PC-9 (cell line): ENCODE data around the gene DEPP1. TPM values are rescaled to one million over a fixed set of nuclear protein-coding genes. Genes with fewer than 3 reads are reported as not detected.

Source experiments
- BruUV-seq: library from RNA; stranded (reverse); fragments of 400-500 nt; replicated peaks from 2 replicates; lab custom pipeline; 2021; lab: Mats Ljungman, UMichigan
- CTCF ChIA-PET: fragments of 300-600 bp; sonication (Branson Sonifier 250); formaldehyde crosslinking; loops from one replicate; lab custom pipeline; 2022; ENCODE audit warnings: antibody characterized with exemption; lab: Charles Lee
- POLR2A ChIA-PET: fragments of 300-600 bp; sonication (Branson Sonifier 250); formaldehyde crosslinking; loops from one replicate; lab custom pipeline; 2022; ENCODE audit warnings: antibody characterized with exemption; ENCODE audit not compliant: unreplicated experiment; lab: Charles Lee
- DNase-seq, 2 experiments: peaks; one replicate each; pipeline versions ENCODE4 v3.0.0 to v3.0.0-alpha.2; 2015 to 2022; ENCODE audit warnings: mixed read lengths in 1 of 2
- H2AFZ ChIP-seq: fragments of 200-600 bp; sonication (generic); 2 replicates; pipeline ENCODE4 v1.8.1; 2017; ENCODE audit warnings: antibody characterized with exemption
- H3F3A ChIP-seq: fragments of 200-600 bp; sonication (generic); 2 replicates; pipeline ENCODE4 v1.8.1; 2017; ENCODE audit warnings: antibody characterized with exemption, mild to moderate bottlenecking, low read depth; ENCODE audit not compliant: insufficient read depth
- H3K27ac ChIP-seq: fragments of 200-600 bp; sonication (generic); 2 replicates; pipeline ENCODE4 v1.6.1; 2016; ENCODE audit warnings: mixed run types
- H3K27me3 ChIP-seq: fragments of 200-600 bp; sonication (generic); 2 replicates; pipeline ENCODE4 v1.6.1; 2016; ENCODE audit warnings: low read depth, mixed run types; ENCODE audit not compliant: insufficient read depth
- H3K36me3 ChIP-seq: fragments of 200-600 bp; sonication (generic); 2 replicates; pipeline ENCODE4 v1.6.1; 2016; ENCODE audit warnings: low read depth, mixed run types
- H3K4me1 ChIP-seq: fragments of 200-600 bp; sonication (generic); replicated peaks from 2 replicates; pipeline ENCODE4 v1.6.1; 2016; ENCODE audit warnings: mixed run types; ENCODE audit not compliant: insufficient read depth
- H3K4me2 ChIP-seq: fragments of 200-600 bp; sonication (generic); 2 replicates; pipeline ENCODE4 v1.6.1; 2017; ENCODE audit warnings: mixed run types
- H3K4me3 ChIP-seq: fragments of 200-600 bp; sonication (generic); 2 replicates; pipeline ENCODE4 v1.6.1; 2016; ENCODE audit warnings: mixed run types
- H3K79me2 ChIP-seq: fragments of 200-600 bp; sonication (generic); 2 replicates; pipeline ENCODE4 v1.6.1; 2017; ENCODE audit warnings: low read depth, mixed run types
- H3K9me2 ChIP-seq: fragments of 200-600 bp; sonication (generic); 2 replicates; pipeline ENCODE4 v1.8.1; 2017; ENCODE audit warnings: mild to moderate bottlenecking; ENCODE audit not compliant: insufficient read depth
- H3K9me3 ChIP-seq: fragments of 200-600 bp; sonication (generic); 2 replicates; pipeline ENCODE4 v1.8.1; 2016; ENCODE audit warnings: low read depth; ENCODE audit not compliant: insufficient read depth
- H4K20me1 ChIP-seq: fragments of 200-600 bp; sonication (generic); 2 replicates; pipeline ENCODE4 v1.8.1; 2017; ENCODE audit not compliant: insufficient read depth
- CTCF ChIP-seq: fragments of 200-600 bp; sonication (generic); conservative IDR thresholded peaks from 2 replicates; pipeline ENCODE4 v1.6.1; 2017; ENCODE audit warnings: mixed run types, antibody characterized with exemption, mild to moderate bottlenecking, moderate library complexity
- EZH2 ChIP-seq: fragments of 200-600 bp; sonication (generic); IDR thresholded peaks from 2 replicates; pipeline ENCODE4 v1.8.0; 2017; ENCODE audit warnings: antibody characterized with exemption, low read depth
- intact Hi-C: fragments of 100-400 bp; cut with micrococcal nuclease; formaldehyde crosslinking; loops from one replicate; pipeline ENCODE4 v1.10.0; 2022; ENCODE audit not compliant: unreplicated experiment
- total RNA-seq: library from RNA; stranded (reverse); gene quantifications from 2 replicates; pipeline ENCODE4 v1.2.3, GENCODE V29; 2021

Gene DEPP1
- total RNA-seq, 1 experiment from 2014 or later, result 13.2 TPM

GRCh38 chr10:44988957-44989585 is 10.5 kb upstream of the DEPP1 start:
- TF ChIP-seq EZH2 (no peak), CTCF (no peak)
- POLR2A ChIA-PET, result no interaction called here
- intact Hi-C loops, result no loop called here

DNA sequence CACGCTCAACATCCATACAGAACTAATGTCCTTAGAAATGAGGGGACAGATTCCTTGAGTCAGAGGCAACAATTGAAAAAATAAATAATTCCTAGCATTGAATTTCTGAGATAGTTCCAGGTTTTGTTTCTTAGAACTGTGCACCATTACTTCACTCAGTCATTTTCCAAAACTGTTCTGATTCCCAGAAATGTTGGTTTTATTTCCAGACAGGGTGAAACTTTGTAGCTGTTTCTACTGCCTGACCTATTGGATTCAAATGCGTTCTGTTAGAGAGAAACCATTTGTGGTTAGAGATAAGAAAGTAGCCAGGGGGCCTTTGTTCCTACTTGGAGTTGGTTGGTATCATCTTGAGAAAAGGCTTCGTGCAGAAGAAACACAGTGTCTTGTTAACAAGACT is 8.1 kb upstream of the DEPP1 start:
- H2AFZ ChIP-seq, result no peak overlapping the region
- no peak for TF ChIP-seq CTCF
- H3K36me3 ChIP-seq, result no peaks in the 10 kb centered on the region
- peaks cover 17% of the 10 kb centered on the region for H3K4me1 ChIP-seq
- H3F3A ChIP-seq, result peaks cover 6% of the 10 kb centered on the region; the same call in 1 of the 2 replicates
- H3K4me2 ChIP-seq, result no peak overlapping the region
- POLR2A ChIA-PET, result no interaction called here
- no TSS peak for BruUV-seq
- H3K27me3 ChIP-seq, result no peaks in the 10 kb centered on the region
- no peaks in the 10 kb centered on the region for H4K20me1 ChIP-seq
- intact Hi-C loops, result no loop called here
- H3K9me2 ChIP-seq, result no peaks in the 10 kb centered on the region
- H3K27ac ChIP-seq, result no peak overlapping the region
- no peaks in the 10 kb centered on the region for H3K9me3 ChIP-seq
- no peak for DNase-seq
- CTCF ChIA-PET, result interaction anchor here (0.7 kb wide), 1 partner anchor 104 kb away, joined by 4 read pairs; no protein-coding TSS in a partner anchor
- no peaks in the 10 kb centered on the region for H3K79me2 ChIP-seq
- H3K4me3 ChIP-seq, result no peak overlapping the region

More at GRCh38 chr10:44988957-44989585, 10.5 kb upstream of the DEPP1 start:
- CTCF ChIA-PET, result interaction anchor here (0.6 kb wide), 2 partner anchors 13 to 124 kb away, joined by 13 read pairs; no protein-coding TSS in a partner anchor
- no peaks in the 10 kb centered on the region for H3K36me3 ChIP-seq
- H3K4me1 ChIP-seq, result peaks cover 11% of the 10 kb centered on the region
- H3K9me3 ChIP-seq, result no peaks in the 10 kb centered on the region
- H3K27me3 ChIP-seq, result no peaks in the 10 kb centered on the region
- no peak overlapping the region for H3K27ac ChIP-seq
- BruUV-seq, result no TSS peak
- no peaks in the 10 kb centered on the region for H3K9me2 ChIP-seq
- 0 out of 2 replicates have a peak, but pooled peaks cover 3% of the 10 kb centered on the region for H3F3A ChIP-seq
- no peak overlapping the region for H3K4me2 ChIP-seq
- no peak overlapping the region for H3K4me3 ChIP-seq
- H4K20me1 ChIP-seq, result no peaks in the 10 kb centered on the region
- H2AFZ ChIP-seq, result no peak overlapping the region
- no peak for DNase-seq
- no peaks in the 10 kb centered on the region for H3K79me2 ChIP-seq

DNA sequence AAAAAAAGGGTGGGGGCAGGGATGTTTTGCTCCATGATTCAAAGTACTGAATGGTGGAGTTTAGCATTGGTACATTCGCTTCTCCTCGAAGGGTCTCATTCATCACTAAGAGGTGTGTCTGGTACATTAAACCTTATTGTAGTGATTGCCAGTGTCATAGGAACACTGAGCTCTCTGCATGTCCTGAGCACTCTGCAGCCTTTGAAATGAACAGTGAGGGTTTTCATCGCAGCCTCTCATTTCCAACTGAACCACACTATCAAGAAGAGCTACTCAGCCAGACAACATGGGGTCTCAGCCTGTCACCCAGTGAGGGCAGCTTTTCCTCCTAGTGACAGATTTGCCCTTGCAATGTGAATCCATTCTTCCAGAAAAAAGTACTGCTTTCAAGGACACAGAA is 7.6 kb upstream of the DEPP1 start:
- CTCF ChIA-PET, result no interaction called here
- peaks cover 11% of the 10 kb centered on the region; the same call in 1 of the 2 replicates for H3F3A ChIP-seq

More for the DNA sequence above, 7.6 kb upstream of the DEPP1 start:
- POLR2A ChIA-PET, result no interaction called here
- H3K9me3 ChIP-seq, result no peaks in the 10 kb centered on the region
- H3K36me3 ChIP-seq, result no peaks in the 10 kb centered on the region
- no peaks in the 10 kb centered on the region for H3K27me3 ChIP-seq
- H3K27ac ChIP-seq, result no peak overlapping the region
- H3K4me1 ChIP-seq, result peaks cover 22% of the 10 kb centered on the region
- H3K4me3 ChIP-seq, result no peak overlapping the region
- H3K9me2 ChIP-seq, result no peaks in the 10 kb centered on the region
- no peaks in the 10 kb centered on the region for H3K79me2 ChIP-seq
- intact Hi-C loops, result no loop called here
- TF ChIP-seq CTCF (no peak), EZH2 (no peak)
- BruUV-seq, result no TSS peak
- DNase-seq, result no peak
- H3K4me2 ChIP-seq, result no peak overlapping the region
- no peak overlapping the region for H2AFZ ChIP-seq
- no peaks in the 10 kb centered on the region for H4K20me1 ChIP-seq
